Measurements from ENCODE around the gene FHIP1B. TPM values are rescaled to one million over a fixed set of nuclear protein-coding genes. Genes with fewer than 3 reads are reported as not detected.
"Not testable (repeated sequence)": the region's sequence is repeated elsewhere in the genome, so short reads cannot be mapped to it uniquely, and the experiment has no call there.

Gene FHIP1B
- polyA plus RNA-seq: 14.9 TPM

- H3K4me3 Mint-ChIP-seq: peak within 1 kb of the TSS; percentile 85 to 99 (median 98)
- H3K36me3 Mint-ChIP-seq: no peaks in the 10 kb centered on the region
- no peaks in the 10 kb centered on the region for H3K9me3 Mint-ChIP-seq
- H3K27ac Mint-ChIP-seq: peak within 1 kb of the TSS; percentile 84 to 97 (median 96)
- H3K27me3 Mint-ChIP-seq: peaks cover 2% of the 10 kb centered on the region
- peaks cover 17 to 32% (median 29%) of the 10 kb centered on the region in 3 donors for H3K4me1 Mint-ChIP-seq
Measured at GRCh38 chr11:6234387-6235107, at the start of gene FHIP1B. Gene FHIP1B (minus strand): TSS chr11:6234636. CDS start chr11:6224516, 10,120 bp downstream.

- Mint-ChIP-seq H3K27me3 (peaks cover 16% of the 10 kb centered on the region), H3K27ac (no peak overlapping the region), H3K4me3 (no peak overlapping the region), H3K36me3 (no peaks in the 10 kb centered on the region), H3K9me3 (no peaks in the 10 kb centered on the region), H3K4me1 (no peaks in the 10 kb centered on the region)
Measured at GRCh38 chr11:6283453-6284023, 49.1 kb upstream of the FHIP1B start.

- H3K4me3 Mint-ChIP-seq, H3K36me3 Mint-ChIP-seq, H3K4me1 Mint-ChIP-seq, H3K27ac Mint-ChIP-seq: not testable (repeated sequence)
- Mint-ChIP-seq H3K9me3 (peaks cover 0 to 11% (median 5%) of the 10 kb centered on the region in 3 donors), H3K27me3 (peaks cover 23% of the 10 kb centered on the region)
Measured at GRCh38 chr11:6280809-6281208, 46.4 kb upstream of the FHIP1B start.

- Mint-ChIP-seq H3K4me3 (no peak overlapping the region), H3K27me3 (peaks cover 21% of the 10 kb centered on the region), H3K4me1 (no peaks in the 10 kb centered on the region), H3K27ac (no peak overlapping the region), H3K9me3 (peaks cover 0 to 11% (median 5%) of the 10 kb centered on the region in 3 donors), H3K36me3 (no peaks in the 10 kb centered on the region)
Measured at GRCh38 chr11:6273188-6273587, 38.8 kb upstream of the FHIP1B start.

GRCh38 chr11:6271598-6271997 is 37.2 kb upstream of the FHIP1B start:
- Mint-ChIP-seq H3K9me3 (peaks cover 0 to 4% (median 3%) of the 10 kb centered on the region in 3 donors), H3K4me1 (no peaks in the 10 kb centered on the region), H3K4me3 (no peak overlapping the region), H3K27me3 (peaks cover 14% of the 10 kb centered on the region), H3K36me3 (no peaks in the 10 kb centered on the region), H3K27ac (no peak overlapping the region)

- no peak overlapping the region for H3K4me3 Mint-ChIP-seq
- H3K27ac Mint-ChIP-seq: no peak overlapping the region
- no peaks in the 10 kb centered on the region for H3K4me1 Mint-ChIP-seq
- H3K36me3 Mint-ChIP-seq: no peaks in the 10 kb centered on the region
- no peaks in the 10 kb centered on the region for H3K9me3 Mint-ChIP-seq
- peaks cover 17% of the 10 kb centered on the region for H3K27me3 Mint-ChIP-seq
Measured at GRCh38 chr11:6270584-6271246, 36.3 kb upstream of the FHIP1B start.

GRCh38 chr11:6269994-6270393 is 35.6 kb upstream of the FHIP1B start:
- H3K4me1 Mint-ChIP-seq: no peaks in the 10 kb centered on the region
- H3K27me3 Mint-ChIP-seq: peaks cover 16% of the 10 kb centered on the region
- H3K4me3 Mint-ChIP-seq: no peak overlapping the region
- no peaks in the 10 kb centered on the region for H3K36me3 Mint-ChIP-seq
- no peaks in the 10 kb centered on the region for H3K9me3 Mint-ChIP-seq
- H3K27ac Mint-ChIP-seq: no peak overlapping the region

- Mint-ChIP-seq H3K36me3 (no peaks in the 10 kb centered on the region), H3K27ac (peak overlapping the region in 1 of 3 donors; percentile 1), H3K9me3 (no peaks in the 10 kb centered on the region), H3K27me3 (peaks cover 20% of the 10 kb centered on the region), H3K4me1 (no peaks in the 10 kb centered on the region), H3K4me3 (no peak overlapping the region)
Measured at GRCh38 chr11:6268820-6269219, 34.4 kb upstream of the FHIP1B start.

GRCh38 chr11:6263662-6264061 is 29.2 kb upstream of the FHIP1B start:
- Mint-ChIP-seq H3K4me3 (no peak overlapping the region), H3K27me3 (peaks cover 17% of the 10 kb centered on the region), H3K9me3 (no peaks in the 10 kb centered on the region), H3K4me1 (peaks cover 0 to 2% (median 1%) of the 10 kb centered on the region in 3 donors), H3K27ac (no peak overlapping the region), H3K36me3 (no peaks in the 10 kb centered on the region)

GRCh38 chr11:6260207-6260726 is 25.8 kb upstream of the FHIP1B start:
- H3K9me3 Mint-ChIP-seq: no peaks in the 10 kb centered on the region
- H3K36me3 Mint-ChIP-seq: no peaks in the 10 kb centered on the region
- peaks cover 0 to 2% (median 1%) of the 10 kb centered on the region in 3 donors for H3K4me1 Mint-ChIP-seq
- H3K4me3 Mint-ChIP-seq: no peak overlapping the region
- peaks cover 15% of the 10 kb centered on the region for H3K27me3 Mint-ChIP-seq
- no peak overlapping the region for H3K27ac Mint-ChIP-seq

GRCh38 chr11:6258571-6259081 is 24.2 kb upstream of the FHIP1B start:
- H3K36me3 Mint-ChIP-seq: no peaks in the 10 kb centered on the region
- no peaks in the 10 kb centered on the region for H3K9me3 Mint-ChIP-seq
- H3K27me3 Mint-ChIP-seq: peaks cover 10% of the 10 kb centered on the region
- no peak overlapping the region for H3K27ac Mint-ChIP-seq
- H3K4me1 Mint-ChIP-seq: peaks cover 0 to 2% (median 1%) of the 10 kb centered on the region in 3 donors
- peak overlapping the region in 3 of 4 donors; percentile 18 to 77 (median 39) for H3K4me3 Mint-ChIP-seq

- Mint-ChIP-seq H3K4me1 (peaks cover 0 to 2% (median 1%) of the 10 kb centered on the region in 3 donors), H3K27ac (no peak overlapping the region), H3K36me3 (no peaks in the 10 kb centered on the region), H3K27me3 (peaks cover 10% of the 10 kb centered on the region), H3K4me3 (peak overlapping the region in 2 of 4 donors; percentile 39 to 77), H3K9me3 (no peaks in the 10 kb centered on the region)
Measured at GRCh38 chr11:6258141-6258540, 23.7 kb upstream of the FHIP1B start.

- no peak overlapping the region for H3K27ac Mint-ChIP-seq
- no peaks in the 10 kb centered on the region for H3K27me3 Mint-ChIP-seq
- no peaks in the 10 kb centered on the region for H3K4me1 Mint-ChIP-seq
- H3K36me3 Mint-ChIP-seq: no peaks in the 10 kb centered on the region
- no peaks in the 10 kb centered on the region for H3K9me3 Mint-ChIP-seq
- no peak overlapping the region for H3K4me3 Mint-ChIP-seq
Measured at GRCh38 chr11:6253197-6253596, 18.8 kb upstream of the FHIP1B start.

GRCh38 chr11:6251990-6252473 is 17.6 kb upstream of the FHIP1B start:
- no peak overlapping the region for H3K27ac Mint-ChIP-seq
- H3K36me3 Mint-ChIP-seq: no peaks in the 10 kb centered on the region
- no peaks in the 10 kb centered on the region for H3K4me1 Mint-ChIP-seq
- H3K4me3 Mint-ChIP-seq: no peak overlapping the region
- no peaks in the 10 kb centered on the region for H3K27me3 Mint-ChIP-seq
- H3K9me3 Mint-ChIP-seq: no peaks in the 10 kb centered on the region

- H3K9me3 Mint-ChIP-seq: no peaks in the 10 kb centered on the region
- no peaks in the 10 kb centered on the region for H3K4me1 Mint-ChIP-seq
Measured at GRCh38 chr11:6251120-6251733, 16.8 kb upstream of the FHIP1B start.

More at GRCh38 chr11:6251120-6251733, 16.8 kb upstream of the FHIP1B start:
- Mint-ChIP-seq H3K36me3 (no peaks in the 10 kb centered on the region), H3K4me3 (no peak overlapping the region), H3K27me3 (no peaks in the 10 kb centered on the region), H3K27ac (no peak overlapping the region)
